ENCODE data around the gene SMG6.

GRCh38 chr17:2207815-2208515 lies 95.6 kb downstream of the SMG6 start:
- no peak for TF ChIP-seq EZH2 (IDR thresholded peaks at IDR 0.05; ENCODE audit: insufficient read depth, low read length)
- TF ChIP-seq CTCF (IDR thresholded peaks at IDR 0.05; ENCODE audit: insufficient read depth, low read depth, low read length) = no peak

Data from astrocyte (in vitro differentiated cells and primary cell).